H1 (cell line): ENCODE measurements around the gene ARSA.
"Not testable (repeated sequence)": the region's sequence is repeated elsewhere in the genome, so short reads cannot be mapped to it uniquely, and the experiment has no call there.

Experiments
- CREB1 ChIP-seq: IDR thresholded peaks from 2 replicates; pipeline ENCODE4 v1.6.1; 2012; ENCODE audit warnings: inconsistent platforms
- GABPA ChIP-seq: IDR thresholded peaks from 2 replicates; pipeline ENCODE4 v1.6.1; 2011; ENCODE audit warnings: mild to moderate bottlenecking, low read length, moderate library complexity, borderline replicate concordance; ENCODE audit not compliant: insufficient read depth
- JUND ChIP-seq: IDR thresholded peaks from 2 replicates; pipeline ENCODE4 v1.6.1; 2011; ENCODE audit warnings: mild to moderate bottlenecking, improper control_type of control experiment, low read length
- TAF7 ChIP-seq: optimal IDR thresholded peaks from 2 replicates; pipeline ENCODE3; 2011; ENCODE audit warnings: low read depth, mild to moderate bottlenecking, inconsistent platforms, low read length, moderate library complexity, borderline replicate concordance
- YY1 ChIP-seq: IDR thresholded peaks from 2 replicates; pipeline ENCODE4 v1.6.1; 2011; ENCODE audit warnings: low read depth, mild to moderate bottlenecking, low read length
- TF ChIP-seq, protein P1 (sequence below), 3 experiments: IDR thresholded peaks; 1 replicate in 2 of 3; 2 replicates in 1 of 3; pipeline versions ENCODE4 v1.5.1 to v1.6.1; 2011; ENCODE audit warnings: low read length in 3 of 3, mild to moderate bottlenecking in 3 of 3, inconsistent platforms in 2 of 3, low read depth in 1 of 3, moderate library complexity in 1 of 3; ENCODE audit not compliant: insufficient read depth in 1 of 3; ENCODE audit errors: control extremely low read depth in 1 of 3

DNA sequence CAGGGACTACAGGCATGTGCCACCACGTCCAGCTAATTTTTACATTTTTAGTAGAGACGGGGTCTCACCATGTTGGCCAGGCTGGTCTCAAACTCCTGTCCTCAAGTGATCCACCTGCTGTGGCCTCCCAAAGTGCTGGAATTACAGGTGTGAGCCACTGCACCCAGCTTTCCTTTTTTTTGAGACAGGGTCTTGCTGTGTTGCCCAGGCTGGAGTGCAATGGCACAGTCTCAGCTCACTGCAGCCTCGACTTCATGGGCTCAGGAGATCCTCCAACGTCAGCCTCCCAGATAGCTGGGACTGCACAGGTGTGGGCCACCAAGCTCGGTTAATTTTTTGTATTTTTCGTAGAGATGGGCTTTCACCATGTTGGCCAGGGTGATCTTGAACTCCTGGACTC lies 26.7 kb upstream of the ARSA start:
- TF ChIP-seq TAF7, YY1, GABPA, JUND, CREB1: not testable (repeated sequence)
- TF ChIP-seq, protein P1, sequence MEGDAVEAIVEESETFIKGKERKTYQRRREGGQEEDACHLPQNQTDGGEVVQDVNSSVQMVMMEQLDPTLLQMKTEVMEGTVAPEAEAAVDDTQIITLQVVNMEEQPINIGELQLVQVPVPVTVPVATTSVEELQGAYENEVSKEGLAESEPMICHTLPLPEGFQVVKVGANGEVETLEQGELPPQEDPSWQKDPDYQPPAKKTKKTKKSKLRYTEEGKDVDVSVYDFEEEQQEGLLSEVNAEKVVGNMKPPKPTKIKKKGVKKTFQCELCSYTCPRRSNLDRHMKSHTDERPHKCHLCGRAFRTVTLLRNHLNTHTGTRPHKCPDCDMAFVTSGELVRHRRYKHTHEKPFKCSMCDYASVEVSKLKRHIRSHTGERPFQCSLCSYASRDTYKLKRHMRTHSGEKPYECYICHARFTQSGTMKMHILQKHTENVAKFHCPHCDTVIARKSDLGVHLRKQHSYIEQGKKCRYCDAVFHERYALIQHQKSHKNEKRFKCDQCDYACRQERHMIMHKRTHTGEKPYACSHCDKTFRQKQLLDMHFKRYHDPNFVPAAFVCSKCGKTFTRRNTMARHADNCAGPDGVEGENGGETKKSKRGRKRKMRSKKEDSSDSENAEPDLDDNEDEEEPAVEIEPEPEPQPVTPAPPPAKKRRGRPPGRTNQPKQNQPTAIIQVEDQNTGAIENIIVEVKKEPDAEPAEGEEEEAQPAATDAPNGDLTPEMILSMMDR (IDR thresholded peaks at IDR 0.05; ENCODE audit: control extremely low read depth in 1 of 3, insufficient read depth in 1 of 3, low read depth in 1 of 3, low read length in 3 of 3), result not testable (repeated sequence)
